Skeletal muscle tissue (tissue), 4 donors: ENCODE results near the gene LRRC1. TPM values are rescaled to one million over a fixed set of nuclear protein-coding genes. Genes with fewer than 3 reads are reported as not detected.
"Not testable (repeated sequence)": the region's sequence is repeated elsewhere in the genome, so short reads cannot be mapped to it uniquely, and the experiment has no call there.

Experiments used
- H3K27ac ChIP-seq: one replicate; pipeline ENCODE4 v1.7.0; 2013; ENCODE audit warnings: mild to moderate bottlenecking, low read depth, low read length, inconsistent platforms
- H3K27me3 ChIP-seq, 3 donors: one replicate each; pipeline ENCODE4 v1.7.0; 2013; ENCODE audit warnings: low read length in 3 of 3; ENCODE audit not compliant: control insufficient read depth in 3 of 3, insufficient read depth in 3 of 3
- H3K36me3 ChIP-seq, 3 donors: one replicate each; pipeline ENCODE4 v1.7.0; 2013; ENCODE audit warnings: low read length in 3 of 3; ENCODE audit not compliant: control insufficient read depth in 3 of 3, insufficient read depth in 3 of 3
- H3K4me1 ChIP-seq, 3 donors: one replicate each; pipeline ENCODE4 v1.7.0; 2013; ENCODE audit warnings: low read length in 3 of 3, mild to moderate bottlenecking in 3 of 3; ENCODE audit not compliant: control insufficient read depth in 3 of 3, insufficient read depth in 3 of 3
- H3K4me3 ChIP-seq, 3 donors: one replicate each; pipeline ENCODE4 v1.7.0; 2013; ENCODE audit warnings: low read length in 3 of 3
- H3K9ac ChIP-seq, 3 donors: one replicate each; pipeline ENCODE4 v1.7.0; 2013; ENCODE audit warnings: low read length in 3 of 3, mild to moderate bottlenecking in 3 of 3, moderate library complexity in 2 of 3, low read depth in 1 of 3
- H3K9me3 ChIP-seq, 3 donors: one replicate each; pipeline ENCODE4 v1.7.0; 2013; ENCODE audit warnings: low read length in 3 of 3; ENCODE audit not compliant: control insufficient read depth in 3 of 3
- total RNA-seq: library from RNA; depleted of rRNA; stranded (reverse); fragments of >200 nt; gene quantifications from one replicate; pipeline ENCODE4 v1.2.3, GENCODE V29; 2014
- donor health status: Osteomylitis.

Gene LRRC1
- total RNA-seq, 1 donor from 2014 or later, result 3.7 TPM

- no peaks in the 10 kb centered on the region for H3K4me1 ChIP-seq
- no peak overlapping the region for H3K27ac ChIP-seq
- no peaks in the 10 kb centered on the region for H3K36me3 ChIP-seq
- H3K9ac ChIP-seq, result no peak overlapping the region
- H3K4me3 ChIP-seq, result no peak overlapping the region
- H3K27me3 ChIP-seq, result no peaks in the 10 kb centered on the region
- H3K9me3 ChIP-seq, result no peaks in the 10 kb centered on the region
Measured at GRCh38 chr6:53765270-53765669, 29.5 kb upstream of the LRRC1 start.

DNA sequence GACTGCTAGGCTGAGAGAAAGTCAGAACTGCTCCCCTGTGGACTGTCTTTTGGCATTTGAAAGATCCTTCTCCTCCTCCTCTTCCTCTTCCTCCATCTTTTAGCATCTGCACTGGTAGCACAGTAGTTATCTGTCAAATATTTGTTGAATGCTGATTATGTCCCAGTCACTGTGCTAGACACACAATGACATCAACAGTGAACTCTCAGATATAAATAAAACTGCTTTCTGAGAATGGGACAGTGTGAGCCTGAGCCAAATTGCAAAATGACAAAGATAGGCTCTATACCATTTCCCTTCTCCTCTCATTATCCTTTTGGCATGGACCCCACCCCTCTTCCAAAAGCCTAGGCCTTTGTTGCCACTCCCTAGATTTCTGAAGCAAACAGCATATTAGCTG lies 27.9 kb upstream of the LRRC1 start:
- Histone ChIP-seq H3K4me1 (no peaks in the 10 kb centered on the region), H3K36me3 (no peaks in the 10 kb centered on the region), H3K9me3 (no peaks in the 10 kb centered on the region), H3K27ac (no peak overlapping the region), H3K27me3 (no peaks in the 10 kb centered on the region), H3K9ac (no peak overlapping the region), H3K4me3 (no peak overlapping the region)

GRCh38 chr6:53767941-53768340 lies 26.9 kb upstream of the LRRC1 start:
- Histone ChIP-seq H3K27me3 (no peaks in the 10 kb centered on the region), H3K27ac (no peak overlapping the region), H3K36me3 (no peaks in the 10 kb centered on the region), H3K9me3 (no peaks in the 10 kb centered on the region), H3K9ac (no peak overlapping the region), H3K4me3 (no peak overlapping the region), H3K4me1 (no peaks in the 10 kb centered on the region)

- Histone ChIP-seq H3K27me3 (no peaks in the 10 kb centered on the region), H3K9ac (no peak overlapping the region), H3K27ac (no peak overlapping the region)
Measured at GRCh38 chr6:53768636-53769035, 26.2 kb upstream of the LRRC1 start.

DNA sequence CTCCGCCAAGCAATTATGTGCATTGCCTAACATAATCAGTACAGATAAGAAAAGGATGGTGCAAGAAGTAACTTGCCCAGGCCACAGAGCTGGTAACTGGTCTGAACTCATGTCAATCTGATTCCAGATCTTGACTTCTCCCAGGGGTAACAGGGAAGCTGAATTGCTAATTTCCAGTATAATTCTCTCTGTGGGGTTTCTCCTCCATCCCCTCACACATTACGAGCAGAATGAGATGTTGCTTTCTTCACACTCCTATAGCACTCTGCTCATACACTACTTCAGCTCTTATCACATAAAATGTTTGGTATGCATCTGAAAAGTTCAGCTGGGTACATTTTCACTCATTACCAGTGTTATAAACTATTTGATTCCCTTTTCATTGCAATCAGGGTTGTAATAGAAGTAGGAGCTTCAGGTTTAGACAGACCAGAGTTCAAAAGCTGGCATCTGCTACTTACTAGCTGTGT lies 24.0 kb upstream of the LRRC1 start:
- Histone ChIP-seq H3K36me3 (no peaks in the 10 kb centered on the region), H3K4me3 (no peak overlapping the region), H3K9ac (no peak overlapping the region), H3K27me3 (no peaks in the 10 kb centered on the region), H3K27ac (no peak overlapping the region), H3K4me1 (no peaks in the 10 kb centered on the region), H3K9me3 (no peaks in the 10 kb centered on the region)

More at GRCh38 chr6:53768636-53769035, 26.2 kb upstream of the LRRC1 start:
- no peak overlapping the region for H3K4me3 ChIP-seq
- H3K4me1 ChIP-seq, result no peaks in the 10 kb centered on the region
- no peaks in the 10 kb centered on the region for H3K36me3 ChIP-seq
- H3K9me3 ChIP-seq, result no peaks in the 10 kb centered on the region

- no peak overlapping the region for H3K9ac ChIP-seq
- no peak overlapping the region for H3K27ac ChIP-seq
- no peaks in the 10 kb centered on the region for H3K27me3 ChIP-seq
- no peaks in the 10 kb centered on the region for H3K4me1 ChIP-seq
- H3K4me3 ChIP-seq, result no peak overlapping the region
- no peaks in the 10 kb centered on the region for H3K36me3 ChIP-seq
- H3K9me3 ChIP-seq, result no peaks in the 10 kb centered on the region
Measured at GRCh38 chr6:53771785-53772624, 22.8 kb upstream of the LRRC1 start.

GRCh38 chr6:53773044-53773696 lies 21.6 kb upstream of the LRRC1 start:
- H3K9me3 ChIP-seq, result no peaks in the 10 kb centered on the region
- H3K36me3 ChIP-seq, result no peaks in the 10 kb centered on the region
- H3K9ac ChIP-seq, result no peak overlapping the region
- H3K27me3 ChIP-seq, result no peaks in the 10 kb centered on the region
- H3K27ac ChIP-seq, result no peak overlapping the region
- H3K4me3 ChIP-seq, result no peak overlapping the region
- H3K4me1 ChIP-seq, result no peaks in the 10 kb centered on the region

DNA sequence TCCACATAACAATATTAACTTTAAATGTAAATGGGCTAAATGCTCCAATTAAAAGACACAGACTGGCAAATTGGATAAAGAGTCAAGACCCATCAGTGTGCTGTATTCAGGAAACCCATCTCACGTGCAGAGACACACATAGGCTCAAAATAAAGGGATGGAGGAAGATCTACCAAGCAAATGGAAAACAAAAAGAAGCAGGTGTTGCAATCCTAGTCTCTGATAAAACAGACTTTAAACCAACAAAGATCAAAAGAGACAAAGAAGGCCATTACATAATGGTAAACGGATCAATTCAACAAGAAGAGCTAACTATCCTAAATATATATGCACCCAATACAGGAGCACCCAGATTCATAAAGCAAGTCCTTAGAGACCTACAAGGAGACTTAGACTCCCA lies 18.7 kb upstream of the LRRC1 start:
- H3K27ac ChIP-seq, H3K4me3 ChIP-seq, H3K9ac ChIP-seq, H3K27me3 ChIP-seq, H3K4me1 ChIP-seq, H3K9me3 ChIP-seq, H3K36me3 ChIP-seq: not testable (repeated sequence)

DNA sequence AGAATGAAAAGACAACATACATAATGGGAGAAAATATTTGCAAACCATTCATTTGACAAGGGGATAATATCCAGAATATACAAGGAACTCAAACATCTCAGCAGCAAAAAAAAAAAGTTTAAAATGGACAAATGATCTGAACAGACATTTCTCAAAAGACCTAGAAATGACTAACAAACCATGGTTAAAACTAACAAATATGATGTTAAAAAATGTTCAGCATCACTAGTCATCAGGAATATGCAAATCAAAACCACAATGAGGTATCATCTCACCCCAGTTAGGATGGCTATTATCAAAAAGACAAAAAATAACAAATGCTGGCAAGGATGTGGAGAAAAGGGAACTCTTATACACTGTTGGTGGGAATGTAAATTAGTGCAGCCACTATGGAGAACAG lies 9.8 kb upstream of the LRRC1 start:
- not testable (repeated sequence) for H3K27me3 ChIP-seq, H3K27ac ChIP-seq, H3K36me3 ChIP-seq, H3K4me1 ChIP-seq, H3K9me3 ChIP-seq, H3K4me3 ChIP-seq, H3K9ac ChIP-seq

GRCh38 chr6:53786832-53787231 lies 8.0 kb upstream of the LRRC1 start:
- H3K4me3 ChIP-seq, result no peak overlapping the region

More at GRCh38 chr6:53786832-53787231, 8.0 kb upstream of the LRRC1 start:
- peaks cover 0 to 7% (median 4%) of the 10 kb centered on the region in 3 donors for H3K27me3 ChIP-seq
- no peaks in the 10 kb centered on the region for H3K4me1 ChIP-seq
- H3K9me3 ChIP-seq, result peaks cover 0 to 9% (median 0%) of the 10 kb centered on the region in 3 donors
- H3K27ac ChIP-seq, result no peak overlapping the region
- H3K36me3 ChIP-seq, result no peaks in the 10 kb centered on the region
- H3K9ac ChIP-seq, result no peak overlapping the region
